Progenitor cell of endocrine pancreas (in vitro differentiated cells): ENCODE data around the gene HIVEP3. TPM values are rescaled to one million over a fixed set of nuclear protein-coding genes. Genes with fewer than 3 reads are reported as not detected.

ENCODE experiments used
- DNase-seq: peaks from one replicate; pipeline ENCODE4 v3.0.0; 2021; ENCODE audit warnings: low spot score; ENCODE audit not compliant: unreplicated experiment
- H3K27ac Mint-ChIP-seq: 2 replicates; pipeline ENCODE4 v1.8.0; 2021; ENCODE audit warnings: mild to moderate bottlenecking, moderate library complexity, mixed read lengths
- H3K27me3 Mint-ChIP-seq: 2 replicates; pipeline ENCODE4 v1.8.0; 2021; ENCODE audit warnings: mixed read lengths
- H3K36me3 Mint-ChIP-seq: 2 replicates; pipeline ENCODE4 v1.8.0; 2022; ENCODE audit warnings: mixed read lengths; ENCODE audit not compliant: insufficient read depth
- H3K4me1 Mint-ChIP-seq: 2 replicates; pipeline ENCODE4 v1.8.0; 2021; ENCODE audit warnings: low read depth, mixed read lengths
- H3K4me3 Mint-ChIP-seq: 2 replicates; pipeline ENCODE4 v1.8.0; 2021; ENCODE audit warnings: low read depth, mild to moderate bottlenecking, moderate library complexity, mixed read lengths
- H3K9me3 Mint-ChIP-seq: 2 replicates; pipeline ENCODE4 v1.8.0; 2021; ENCODE audit warnings: low read depth, mixed read lengths
- CTCF ChIP-seq: fragments of 200-600 bp; sonication (generic); IDR thresholded peaks from one replicate; pipeline ENCODE4 v1.5.0; 2021; ENCODE audit warnings: antibody characterized with exemption, mild to moderate bottlenecking; ENCODE audit not compliant: unreplicated experiment
- total RNA-seq: library from RNA; stranded (reverse); gene quantifications from 2 replicates; pipeline ENCODE4 v1.2.1, GENCODE V29; 2021

Gene HIVEP3
- total RNA-seq, 1 donor from 2014 or later = 1.1 TPM

- Mint-ChIP-seq H3K27ac (no peak overlapping the region), H3K27me3 (peaks cover 5% of the 10 kb centered on the region), H3K9me3 (no peaks in the 10 kb centered on the region), H3K4me3 (no peak overlapping the region), H3K36me3 (no peaks in the 10 kb centered on the region), H3K4me1 (no peaks in the 10 kb centered on the region)
- TF ChIP-seq CTCF = no peak
- DNase-seq = no peak
Measured at GRCh38 chr1:41847733-41848132, 71.0 kb downstream of the HIVEP3 start.

GRCh38 chr1:41846625-41847405 is 71.9 kb downstream of the HIVEP3 start:
- Mint-ChIP-seq H3K27me3 (peaks cover 5% of the 10 kb centered on the region), H3K27ac (no peak overlapping the region), H3K36me3 (no peaks in the 10 kb centered on the region), H3K4me3 (no peak overlapping the region), H3K9me3 (no peaks in the 10 kb centered on the region), H3K4me1 (no peaks in the 10 kb centered on the region)
- no peak for DNase-seq
- no peak for TF ChIP-seq CTCF

GRCh38 chr1:41844781-41845272 is 73.9 kb downstream of the HIVEP3 start:
- no peak for TF ChIP-seq CTCF
- Mint-ChIP-seq H3K4me1 (peaks cover 7% of the 10 kb centered on the region), H3K36me3 (no peaks in the 10 kb centered on the region), H3K4me3 (no peak overlapping the region), H3K27ac (no peak overlapping the region), H3K9me3 (no peaks in the 10 kb centered on the region), H3K27me3 (peaks cover 2% of the 10 kb centered on the region)
- no peak for DNase-seq

GRCh38 chr1:41844255-41844654 is 74.5 kb downstream of the HIVEP3 start:
- TF ChIP-seq CTCF = no peak
- Mint-ChIP-seq H3K4me3 (no peak overlapping the region), H3K36me3 (no peaks in the 10 kb centered on the region), H3K27ac (no peak overlapping the region), H3K9me3 (no peaks in the 10 kb centered on the region), H3K27me3 (peaks cover 2% of the 10 kb centered on the region), H3K4me1 (peaks cover 7% of the 10 kb centered on the region)
- DNase-seq = no peak

- no peaks in the 10 kb centered on the region for H3K36me3 Mint-ChIP-seq
- no peak for DNase-seq
- no peak overlapping the region for H3K4me3 Mint-ChIP-seq
- no peaks in the 10 kb centered on the region for H3K9me3 Mint-ChIP-seq
- H3K4me1 Mint-ChIP-seq = peaks cover 7% of the 10 kb centered on the region
- no peaks in the 10 kb centered on the region for H3K27me3 Mint-ChIP-seq
- H3K27ac Mint-ChIP-seq = no peak overlapping the region
- no peak for TF ChIP-seq CTCF
Measured at GRCh38 chr1:41842993-41843755, 75.5 kb downstream of the HIVEP3 start.
